Adrenal gland (tissue), 5 donors: ENCODE results near the gene RCCD1.

ENCODE experiments used
- POLR2A ChIP-seq, 2 donors: fragments of 450-650 bp; IDR thresholded peaks; one replicate each; pipeline ENCODE4 v1.6.1; 2017; ENCODE audit warnings: antibody characterized with exemption in 2 of 2, mild to moderate bottlenecking in 2 of 2, moderate library complexity in 1 of 2
- TF ChIP-seq, protein P1 (sequence below), 6 experiments: fragments of 450-650 bp in 4 of 6; fragments of 200-600 bp in 2 of 6; sonication (generic) in 1 of 6; IDR thresholded peaks; 1 replicate in 5 of 6; 2 replicates in 1 of 6; pipeline versions ENCODE4 v1.5.1 to v1.8.0; 2016 to 2021; ENCODE audit warnings: antibody characterized with exemption in 6 of 6, mild to moderate bottlenecking in 2 of 6, moderate library complexity in 1 of 6
- donor health status: DM: no; HTN: no; CAD: no.

- TF ChIP-seq, protein P1, sequence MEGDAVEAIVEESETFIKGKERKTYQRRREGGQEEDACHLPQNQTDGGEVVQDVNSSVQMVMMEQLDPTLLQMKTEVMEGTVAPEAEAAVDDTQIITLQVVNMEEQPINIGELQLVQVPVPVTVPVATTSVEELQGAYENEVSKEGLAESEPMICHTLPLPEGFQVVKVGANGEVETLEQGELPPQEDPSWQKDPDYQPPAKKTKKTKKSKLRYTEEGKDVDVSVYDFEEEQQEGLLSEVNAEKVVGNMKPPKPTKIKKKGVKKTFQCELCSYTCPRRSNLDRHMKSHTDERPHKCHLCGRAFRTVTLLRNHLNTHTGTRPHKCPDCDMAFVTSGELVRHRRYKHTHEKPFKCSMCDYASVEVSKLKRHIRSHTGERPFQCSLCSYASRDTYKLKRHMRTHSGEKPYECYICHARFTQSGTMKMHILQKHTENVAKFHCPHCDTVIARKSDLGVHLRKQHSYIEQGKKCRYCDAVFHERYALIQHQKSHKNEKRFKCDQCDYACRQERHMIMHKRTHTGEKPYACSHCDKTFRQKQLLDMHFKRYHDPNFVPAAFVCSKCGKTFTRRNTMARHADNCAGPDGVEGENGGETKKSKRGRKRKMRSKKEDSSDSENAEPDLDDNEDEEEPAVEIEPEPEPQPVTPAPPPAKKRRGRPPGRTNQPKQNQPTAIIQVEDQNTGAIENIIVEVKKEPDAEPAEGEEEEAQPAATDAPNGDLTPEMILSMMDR (IDR thresholded peaks at IDR 0.05) = no peak
- TF ChIP-seq POLR2A (IDR thresholded peaks at IDR 0.05) = no peak
Observed at GRCh38 chr15:90990446-90990845, 35.8 kb downstream of the RCCD1 start.
